Endothelial cell (in vitro differentiated cells): ENCODE measurements around the gene MRPL38. TPM values are rescaled to one million over a fixed set of nuclear protein-coding genes. Genes with fewer than 3 reads are reported as not detected.
A peak's percentile ranks its signal among the peaks of the same experiment; 100 is the strongest.

Experiments used
- DNase-seq: peaks from one replicate; pipeline ENCODE4 v3.0.0; 2021; ENCODE audit warnings: low spot score
- H3K27ac Mint-ChIP-seq: one replicate; pipeline ENCODE4 v1.8.0; 2021; ENCODE audit warnings: mixed read lengths, inconsistent platforms; ENCODE audit not compliant: unreplicated experiment
- H3K27me3 Mint-ChIP-seq: one replicate; pipeline ENCODE4 v1.8.0; 2021; ENCODE audit warnings: mild to moderate bottlenecking, moderate library complexity, mixed read lengths, inconsistent platforms; ENCODE audit not compliant: unreplicated experiment
- H3K36me3 Mint-ChIP-seq: one replicate; pipeline ENCODE4 v1.8.0; 2021; ENCODE audit warnings: mild to moderate bottlenecking, low read depth, mixed read lengths, inconsistent platforms; ENCODE audit not compliant: unreplicated experiment
- H3K4me1 Mint-ChIP-seq: one replicate; pipeline ENCODE4 v1.8.0; 2021; ENCODE audit warnings: mild to moderate bottlenecking, mixed read lengths, inconsistent platforms; ENCODE audit not compliant: unreplicated experiment
- H3K4me3 Mint-ChIP-seq: one replicate; pipeline ENCODE4 v1.8.0; 2021; ENCODE audit warnings: mild to moderate bottlenecking, mixed read lengths, inconsistent platforms; ENCODE audit not compliant: unreplicated experiment
- H3K9me3 Mint-ChIP-seq: one replicate; pipeline ENCODE4 v1.8.0; 2021; ENCODE audit warnings: mixed read lengths, inconsistent platforms; ENCODE audit not compliant: unreplicated experiment
- total RNA-seq: library from RNA; stranded (reverse); fragmentation: NEBNext Ultra II Directional; extraction: Animal tissue kit (Norgen Biotek cat#: 25700); gene quantifications from one replicate; pipeline ENCODE4 v1.2.1, GENCODE V29; 2021; ENCODE audit not compliant: unreplicated experiment
- TF ChIP-seq, protein P1 (sequence below): fragments of 200-600 bp; sonication (generic); IDR thresholded peaks from one replicate; pipeline ENCODE4 v1.5.0; 2021; ENCODE audit warnings: antibody characterized with exemption; ENCODE audit not compliant: unreplicated experiment

MRPL38 gene
- total RNA-seq, 1 donor from 2014 or later = 78.2 TPM

- Mint-ChIP-seq H3K4me3 (no peak overlapping the region), H3K27me3 (peaks cover 4% of the 10 kb centered on the region), H3K27ac (no peak overlapping the region), H3K4me1 (no peaks in the 10 kb centered on the region), H3K36me3 (peaks cover 3% of the 10 kb centered on the region), H3K9me3 (no peaks in the 10 kb centered on the region)
- TF ChIP-seq, protein P1, sequence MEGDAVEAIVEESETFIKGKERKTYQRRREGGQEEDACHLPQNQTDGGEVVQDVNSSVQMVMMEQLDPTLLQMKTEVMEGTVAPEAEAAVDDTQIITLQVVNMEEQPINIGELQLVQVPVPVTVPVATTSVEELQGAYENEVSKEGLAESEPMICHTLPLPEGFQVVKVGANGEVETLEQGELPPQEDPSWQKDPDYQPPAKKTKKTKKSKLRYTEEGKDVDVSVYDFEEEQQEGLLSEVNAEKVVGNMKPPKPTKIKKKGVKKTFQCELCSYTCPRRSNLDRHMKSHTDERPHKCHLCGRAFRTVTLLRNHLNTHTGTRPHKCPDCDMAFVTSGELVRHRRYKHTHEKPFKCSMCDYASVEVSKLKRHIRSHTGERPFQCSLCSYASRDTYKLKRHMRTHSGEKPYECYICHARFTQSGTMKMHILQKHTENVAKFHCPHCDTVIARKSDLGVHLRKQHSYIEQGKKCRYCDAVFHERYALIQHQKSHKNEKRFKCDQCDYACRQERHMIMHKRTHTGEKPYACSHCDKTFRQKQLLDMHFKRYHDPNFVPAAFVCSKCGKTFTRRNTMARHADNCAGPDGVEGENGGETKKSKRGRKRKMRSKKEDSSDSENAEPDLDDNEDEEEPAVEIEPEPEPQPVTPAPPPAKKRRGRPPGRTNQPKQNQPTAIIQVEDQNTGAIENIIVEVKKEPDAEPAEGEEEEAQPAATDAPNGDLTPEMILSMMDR = no peak
- no peak for DNase-seq
Measured at GRCh38 chr17:75933808-75934207, 29.1 kb upstream of the MRPL38 start.

- TF ChIP-seq, protein P1 = no peak
- Mint-ChIP-seq H3K27ac (no peak overlapping the region), H3K36me3 (peaks cover under 1% of the 10 kb centered on the region), H3K4me3 (no peak overlapping the region), H3K27me3 (peaks cover 3% of the 10 kb centered on the region), H3K4me1 (no peaks in the 10 kb centered on the region), H3K9me3 (no peaks in the 10 kb centered on the region)
- DNase-seq = no peak
Measured at GRCh38 chr17:75932852-75933251, 28.2 kb upstream of the MRPL38 start.

DNA sequence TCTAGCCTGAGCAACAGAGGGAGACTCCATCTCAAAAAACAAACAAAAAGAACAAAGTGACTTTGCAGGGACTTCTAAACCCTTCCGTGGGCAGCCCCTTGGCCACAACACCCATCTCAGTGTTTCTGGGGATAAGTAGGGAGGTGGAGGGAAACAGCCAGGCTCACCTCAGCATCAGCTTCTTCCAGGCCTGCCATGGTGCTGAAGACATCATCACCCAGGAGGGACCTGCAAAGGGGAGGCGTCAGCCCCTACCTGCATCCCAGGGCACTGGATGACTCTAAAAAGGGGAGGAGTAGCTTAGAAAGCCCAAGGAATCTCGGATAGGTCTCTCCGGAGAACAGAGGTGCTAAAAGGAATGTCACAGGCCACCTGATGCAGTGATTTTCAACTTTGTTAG is 26.4 kb upstream of the MRPL38 start:
- Mint-ChIP-seq H3K36me3 (peaks cover 5% of the 10 kb centered on the region), H3K27ac (no peak overlapping the region), H3K27me3 (peaks cover 3% of the 10 kb centered on the region), H3K9me3 (no peaks in the 10 kb centered on the region), H3K4me1 (no peaks in the 10 kb centered on the region), H3K4me3 (no peak overlapping the region)
- no peak for DNase-seq
- TF ChIP-seq, protein P1 = no peak

DNA sequence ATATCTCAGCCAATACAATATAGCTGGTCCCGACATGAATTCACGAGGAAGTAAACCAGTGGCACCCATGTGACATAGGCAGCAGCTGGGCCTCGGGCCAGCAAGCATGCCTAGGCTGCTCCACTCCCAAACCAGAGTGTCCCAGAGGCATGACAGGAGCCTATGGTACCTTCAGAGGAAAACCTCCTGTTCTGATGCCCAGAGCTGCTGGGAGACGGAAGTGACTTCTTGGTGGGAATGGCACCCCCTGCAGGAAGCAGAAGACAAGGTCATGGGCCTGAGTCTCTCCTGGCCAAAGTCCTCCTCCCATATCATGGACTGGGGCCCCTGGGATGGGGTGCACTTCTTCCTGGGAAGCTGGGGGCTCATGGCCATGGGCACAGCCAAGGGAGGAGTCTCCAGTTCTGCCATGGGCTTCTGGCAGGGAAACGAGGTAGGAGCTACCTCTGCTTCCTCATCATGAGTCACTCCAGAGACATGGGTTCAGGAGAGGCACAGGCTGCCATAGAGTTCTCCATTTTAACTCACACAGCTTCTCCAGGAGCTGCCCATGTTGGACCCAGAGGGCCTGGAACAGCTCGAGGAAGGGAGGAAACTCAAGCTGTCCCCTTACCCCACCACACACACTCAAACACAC is 22.7 kb upstream of the MRPL38 start:
- H3K9me3 Mint-ChIP-seq = no peaks in the 10 kb centered on the region
- no peak overlapping the region for H3K4me3 Mint-ChIP-seq
- peak; percentile 52 for DNase-seq
- H3K27me3 Mint-ChIP-seq = peaks cover 3% of the 10 kb centered on the region
- TF ChIP-seq, protein P1 = peak; percentile 62
- no peak overlapping the region for H3K27ac Mint-ChIP-seq
- peaks cover 5% of the 10 kb centered on the region for H3K36me3 Mint-ChIP-seq
- H3K4me1 Mint-ChIP-seq = no peaks in the 10 kb centered on the region

DNA sequence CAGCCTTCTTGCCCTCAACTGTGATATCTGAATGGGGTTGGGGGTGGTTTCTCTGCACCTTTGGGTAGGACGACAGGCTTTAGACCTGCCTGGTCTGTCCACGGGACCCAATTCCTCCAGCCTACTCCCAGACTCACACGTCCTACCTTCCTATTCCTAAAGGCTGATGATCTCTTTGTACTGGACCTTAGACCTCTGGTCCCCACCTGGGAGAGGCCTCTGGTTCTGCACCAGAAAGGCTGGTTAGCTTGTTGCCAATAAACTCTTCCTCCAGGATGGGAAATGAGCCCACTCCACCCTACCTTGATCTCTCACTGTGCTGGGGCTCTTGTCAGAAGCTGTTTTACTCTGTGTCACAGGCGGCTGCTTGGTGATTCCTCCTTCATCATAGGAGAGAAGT is 21.8 kb upstream of the MRPL38 start:
- H3K9me3 Mint-ChIP-seq = no peaks in the 10 kb centered on the region
- peaks cover 5% of the 10 kb centered on the region for H3K36me3 Mint-ChIP-seq
- no peak overlapping the region for H3K4me3 Mint-ChIP-seq
- no peak overlapping the region for H3K27ac Mint-ChIP-seq
- no peaks in the 10 kb centered on the region for H3K4me1 Mint-ChIP-seq
- H3K27me3 Mint-ChIP-seq = peaks cover 6% of the 10 kb centered on the region
- no peak for DNase-seq
- TF ChIP-seq, protein P1 = no peak
